ENCODE measurements around the gene ADCY4.

ADCY4 gene

DNA sequence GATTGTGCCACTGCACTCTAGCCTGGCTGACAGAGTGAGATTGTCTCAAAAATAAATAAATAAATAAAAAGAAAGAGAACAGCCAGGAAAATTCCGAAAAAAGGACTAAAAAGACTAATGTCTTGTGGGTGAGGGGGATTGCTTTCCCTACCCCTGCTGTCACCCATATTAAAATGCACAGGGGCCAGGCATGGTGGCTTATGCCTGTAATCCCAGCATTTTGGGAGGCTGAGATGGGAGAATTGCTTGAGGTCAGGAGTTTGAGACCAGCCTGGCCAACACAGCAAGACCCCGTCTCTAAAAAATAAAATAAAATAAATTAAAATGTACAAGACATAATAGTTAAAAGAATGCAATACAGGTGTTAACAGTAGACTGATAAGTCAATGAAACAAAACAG lies 41.3 kb downstream of the ADCY4 start:
- no peak for DNase-seq

DNA sequence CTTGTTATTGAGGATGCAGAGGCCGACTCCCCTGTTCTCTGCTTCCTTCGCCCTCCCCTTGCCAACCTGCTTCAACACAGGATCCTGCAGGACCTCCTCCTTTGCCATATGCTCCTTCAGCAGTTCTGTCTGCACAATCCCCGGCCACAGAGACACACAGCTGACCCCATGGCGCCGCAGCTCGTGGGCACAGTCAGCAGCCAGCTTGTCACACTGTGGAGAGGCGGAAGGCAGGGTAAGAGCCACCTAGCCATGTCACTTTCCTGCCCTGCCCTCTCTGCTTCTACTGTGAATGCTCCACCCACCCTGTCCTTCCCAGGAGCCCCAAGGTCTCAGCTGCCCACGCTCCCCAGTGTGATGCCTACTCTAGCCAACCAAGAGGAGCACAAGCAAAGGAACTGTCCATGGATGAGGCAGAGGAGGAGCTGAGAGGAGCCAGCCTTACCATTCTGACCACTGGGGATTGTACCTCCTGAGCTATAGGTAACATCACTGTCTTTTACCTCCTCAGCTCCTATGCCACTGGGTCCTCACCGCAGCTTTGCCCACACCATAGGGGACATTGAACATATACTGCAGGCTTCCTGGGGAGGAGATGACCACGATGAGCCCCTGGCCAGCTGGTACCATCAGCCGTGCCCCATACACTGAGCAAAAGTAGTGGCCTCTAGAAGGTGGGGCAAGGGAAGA lies 42.6 kb downstream of the ADCY4 start:
- DNase-seq, result no peak

DNA sequence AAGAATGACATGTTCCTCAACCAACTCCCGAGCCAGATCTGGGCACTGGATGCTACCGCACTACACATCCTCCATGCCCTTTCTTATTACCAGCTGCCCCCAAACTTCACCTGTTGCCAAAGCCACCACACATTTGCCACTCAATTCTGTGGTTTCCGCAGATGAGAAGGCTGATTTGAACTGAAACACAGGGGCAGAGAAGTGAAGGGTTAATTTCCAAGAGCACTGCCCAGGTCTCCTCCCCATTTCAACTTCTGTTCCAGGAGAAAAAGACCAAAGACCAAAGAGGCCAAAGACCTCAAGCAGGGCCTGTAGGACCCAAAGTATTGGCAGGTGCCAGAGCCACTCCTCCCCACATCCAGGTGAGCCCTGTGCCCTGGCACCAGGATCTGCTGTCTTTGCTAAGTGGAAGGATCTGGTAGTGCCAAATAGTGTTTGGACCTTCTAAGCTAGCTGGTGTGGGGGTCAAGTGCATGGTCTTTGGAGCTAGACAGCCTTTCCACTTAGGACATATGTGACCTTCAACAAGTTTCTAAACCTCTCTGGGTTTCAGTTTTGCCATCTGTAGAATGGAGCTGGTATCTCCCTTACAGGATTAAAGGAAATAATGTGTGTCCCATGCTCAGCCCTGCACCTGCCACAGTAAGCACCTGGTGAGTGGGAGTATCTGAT lies 43.3 kb downstream of the ADCY4 start:
- DNase-seq, result no peak

DNA sequence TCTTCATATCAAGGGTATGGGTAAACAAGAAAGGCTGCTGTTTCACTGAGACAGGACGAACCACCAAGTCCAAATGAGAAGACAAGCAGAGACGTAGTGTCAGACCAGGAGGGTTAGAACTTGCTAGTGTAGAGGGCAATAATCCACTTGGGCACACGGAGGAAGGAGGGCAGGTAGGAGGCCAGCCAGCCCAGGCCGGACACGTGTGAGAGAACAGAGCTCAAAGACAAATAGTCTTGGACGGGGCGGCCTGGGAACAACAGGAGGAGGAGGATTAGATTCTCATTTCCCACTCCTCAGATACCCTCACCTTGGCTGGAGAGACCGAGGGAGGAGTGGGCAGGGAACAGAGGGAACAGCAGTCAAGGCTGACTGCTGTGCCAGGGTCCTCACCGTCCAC lies 44.1 kb downstream of the ADCY4 start:
- no peak for DNase-seq

DNA sequence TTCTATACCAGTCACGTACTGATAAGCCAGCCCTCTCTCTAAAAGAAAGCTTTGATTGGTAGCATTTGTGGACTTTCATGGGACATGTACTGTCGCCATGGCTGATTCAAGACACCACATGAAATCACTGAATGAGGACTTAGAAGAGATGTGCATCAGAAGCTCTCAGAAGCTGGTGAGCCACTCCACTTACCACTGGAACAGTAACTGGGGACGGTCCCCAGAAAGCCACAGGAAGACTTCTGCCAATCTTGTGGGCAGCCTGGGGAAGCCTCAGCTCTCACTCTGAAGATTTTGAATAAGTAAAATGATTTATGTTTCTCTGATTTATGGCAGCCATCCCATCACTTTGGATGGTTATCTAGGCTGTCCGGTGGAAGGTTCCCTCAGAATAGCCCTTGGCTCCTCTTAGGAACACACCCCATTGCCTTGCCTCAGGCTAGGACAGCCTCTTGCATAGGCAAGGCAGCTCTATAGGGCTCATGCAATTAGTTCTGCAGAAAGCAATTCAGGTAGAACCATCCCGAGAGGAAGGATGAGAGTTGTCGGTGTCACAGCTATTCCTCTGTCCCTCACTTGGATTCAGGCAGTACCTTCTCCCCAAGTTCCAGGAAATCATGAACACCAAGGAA lies 45.1 kb downstream of the ADCY4 start:
- DNase-seq, result no peak

DNA sequence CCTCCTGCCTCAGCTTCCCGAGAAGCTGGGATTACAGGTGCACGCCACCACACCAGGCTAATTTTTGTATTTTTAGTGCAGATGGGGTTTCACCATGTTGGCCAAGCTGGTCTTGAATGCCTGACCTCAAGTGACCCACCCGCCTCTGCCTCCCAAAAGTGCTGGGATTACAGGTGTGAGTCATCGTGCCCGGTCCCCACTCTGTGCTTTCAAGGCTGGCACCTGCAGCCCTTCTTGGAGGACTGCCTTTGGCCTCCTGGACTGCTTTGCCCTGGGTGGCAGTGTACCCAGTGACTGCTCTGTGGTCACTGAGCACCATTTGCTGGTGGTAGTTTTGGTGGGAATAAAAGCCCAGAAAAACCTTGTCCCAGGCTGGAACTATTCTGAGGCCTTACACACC lies 47.9 kb downstream of the ADCY4 start:
- DNase-seq, result no peak

DNA sequence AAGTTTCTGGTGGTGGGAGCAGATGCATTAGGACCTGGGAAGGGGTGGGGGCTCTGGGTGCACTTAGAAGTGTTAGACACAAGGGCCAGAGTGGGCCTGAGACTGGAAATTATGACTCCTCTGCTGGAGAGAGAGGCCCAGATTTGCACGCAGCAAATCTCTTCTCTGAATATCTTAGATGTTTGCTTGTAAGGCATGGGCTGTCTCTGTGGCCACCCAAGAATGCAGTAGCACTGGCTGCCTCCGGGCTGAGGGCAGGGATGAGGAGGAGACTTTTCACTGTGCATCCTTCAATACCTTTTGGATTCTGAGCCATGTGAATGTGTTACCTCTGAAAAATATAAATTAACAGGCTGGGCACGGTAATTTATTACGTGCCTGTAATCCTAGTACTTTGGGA lies 49.5 kb downstream of the ADCY4 start:
- DNase-seq, result no peak

DNA sequence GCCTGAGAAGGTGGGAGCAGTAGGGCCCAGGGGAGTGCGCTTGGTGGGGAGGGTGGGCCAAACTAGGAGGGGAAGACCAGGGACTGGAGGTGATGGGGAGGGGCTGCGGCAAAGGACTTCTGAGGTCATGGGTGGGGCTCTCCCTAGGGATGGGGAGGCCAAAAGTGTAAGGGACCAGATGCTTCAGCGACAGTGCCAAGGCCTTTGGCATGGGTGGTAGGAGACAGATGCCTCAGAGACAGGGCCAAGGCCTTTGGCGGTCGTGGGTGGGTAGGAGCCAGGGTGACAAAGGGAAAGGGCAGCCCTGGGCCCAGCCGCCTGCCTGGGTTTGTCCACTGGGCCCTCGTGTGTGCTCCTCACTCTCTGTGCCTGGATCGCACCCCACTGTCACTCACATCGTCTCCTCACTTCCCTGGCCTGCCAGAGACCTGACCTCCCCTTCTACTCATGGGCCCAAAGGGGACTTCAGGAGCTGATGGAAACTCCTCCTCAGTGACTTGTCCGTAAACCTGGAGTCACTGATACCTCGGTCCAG lies 50.3 kb downstream of the ADCY4 start:
- DNase-seq, result no peak

DNA sequence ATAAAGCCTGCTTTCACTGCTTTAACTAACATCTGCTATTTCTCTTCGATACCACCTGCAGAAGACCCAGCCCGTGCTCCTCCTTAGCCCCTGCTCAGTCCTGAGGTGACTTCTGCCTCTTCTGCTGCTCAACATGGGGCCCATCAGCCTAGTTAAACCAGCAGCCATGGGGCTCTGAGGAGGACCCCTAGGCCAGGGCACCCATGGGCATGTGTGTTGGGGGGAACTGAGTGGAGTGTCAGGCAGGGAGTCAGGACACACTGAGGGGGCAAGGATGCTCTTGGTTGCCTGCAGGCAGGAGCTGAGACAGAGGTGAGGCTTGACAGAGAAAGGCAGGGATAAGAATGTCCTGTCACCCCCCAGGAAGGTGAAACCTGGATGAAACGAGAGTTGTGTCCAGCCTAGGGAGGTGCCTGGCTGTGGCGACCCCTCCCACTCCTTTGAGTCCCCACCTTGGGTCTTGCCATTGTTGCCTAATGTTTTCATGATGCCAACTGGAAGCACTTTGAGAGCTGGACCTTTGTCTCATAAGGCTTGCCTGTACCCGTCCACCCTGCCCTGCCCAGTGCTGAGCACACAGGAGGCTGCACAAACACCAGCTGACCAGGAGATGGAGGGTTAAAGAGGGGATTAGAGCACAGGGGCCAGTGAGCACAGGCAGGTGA lies 50.9 kb downstream of the ADCY4 start:
- DNase-seq, result no peak

DNA sequence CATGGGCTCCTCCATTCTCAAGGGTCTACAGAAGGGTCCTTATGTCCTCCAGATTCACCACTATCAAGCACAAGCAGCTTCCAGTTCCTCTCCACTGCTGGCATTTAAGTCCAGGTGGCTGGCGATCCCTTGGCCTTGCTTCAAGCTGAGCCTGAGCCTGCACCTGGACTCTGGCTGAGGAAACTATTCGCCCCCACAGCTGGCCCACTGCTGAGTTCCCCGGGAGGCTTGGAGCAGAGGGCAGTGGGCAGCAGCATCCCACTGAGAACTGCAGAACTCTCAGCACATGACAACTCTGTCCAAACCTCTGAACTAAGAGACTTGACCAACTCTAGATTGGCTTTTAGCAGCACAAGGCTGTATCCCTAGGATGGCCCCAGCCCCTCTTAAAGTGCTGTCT lies 52.1 kb downstream of the ADCY4 start:
- no peak for DNase-seq

DNA sequence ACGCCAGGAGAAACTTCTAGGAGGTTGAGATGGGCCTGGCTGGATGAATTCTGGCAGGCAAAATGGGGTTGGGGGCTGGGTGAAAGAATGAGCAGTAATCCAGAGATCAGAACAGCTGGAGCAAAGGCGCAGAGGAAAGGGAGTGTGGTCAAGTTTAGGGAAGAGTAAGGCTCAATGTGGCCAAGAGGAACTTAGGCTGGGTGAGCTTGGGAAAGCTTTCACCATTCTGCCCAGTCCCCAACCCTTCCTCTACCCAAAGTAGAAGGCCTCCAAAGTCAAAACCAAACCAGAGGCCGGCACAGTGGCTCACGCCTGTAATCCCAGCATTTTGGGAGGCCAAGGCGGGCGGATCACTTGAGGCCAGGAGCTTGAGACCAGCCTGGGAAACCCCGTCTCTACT lies 53.2 kb downstream of the ADCY4 start:
- DNase-seq, result no peak

DNA sequence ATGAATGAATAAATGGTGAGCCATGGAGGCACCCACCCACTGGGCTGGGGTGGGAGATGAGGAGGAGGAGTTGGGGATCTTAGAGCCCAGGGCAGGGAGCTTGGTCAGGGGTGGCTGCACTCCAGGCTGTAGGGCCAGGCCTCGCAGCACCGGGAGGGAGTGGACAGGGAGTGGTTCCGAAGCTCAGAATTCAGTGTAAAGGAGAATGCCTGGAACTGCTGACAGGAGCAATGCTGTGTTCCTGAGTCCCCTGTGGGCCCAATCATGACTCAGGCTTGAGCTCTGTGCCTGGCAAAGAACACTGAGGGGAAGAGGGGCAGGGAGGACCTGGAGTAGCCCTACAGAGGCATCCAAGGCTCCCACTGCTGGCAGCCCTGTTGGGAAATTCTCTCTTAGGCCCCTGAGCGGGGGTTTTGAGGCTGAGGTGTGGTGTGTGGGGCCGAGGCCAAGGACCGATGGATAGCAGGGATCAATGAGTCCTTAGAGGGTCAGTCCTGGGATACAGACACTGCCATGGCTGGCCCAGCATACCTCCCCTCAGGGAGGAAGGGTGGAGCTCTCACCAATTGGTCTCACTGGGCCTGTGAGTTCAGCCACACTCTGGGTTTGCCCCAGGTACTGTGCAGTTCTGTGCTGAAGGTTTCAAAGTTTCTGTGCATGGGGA lies 53.9 kb downstream of the ADCY4 start:
- DNase-seq, result no peak

DNA sequence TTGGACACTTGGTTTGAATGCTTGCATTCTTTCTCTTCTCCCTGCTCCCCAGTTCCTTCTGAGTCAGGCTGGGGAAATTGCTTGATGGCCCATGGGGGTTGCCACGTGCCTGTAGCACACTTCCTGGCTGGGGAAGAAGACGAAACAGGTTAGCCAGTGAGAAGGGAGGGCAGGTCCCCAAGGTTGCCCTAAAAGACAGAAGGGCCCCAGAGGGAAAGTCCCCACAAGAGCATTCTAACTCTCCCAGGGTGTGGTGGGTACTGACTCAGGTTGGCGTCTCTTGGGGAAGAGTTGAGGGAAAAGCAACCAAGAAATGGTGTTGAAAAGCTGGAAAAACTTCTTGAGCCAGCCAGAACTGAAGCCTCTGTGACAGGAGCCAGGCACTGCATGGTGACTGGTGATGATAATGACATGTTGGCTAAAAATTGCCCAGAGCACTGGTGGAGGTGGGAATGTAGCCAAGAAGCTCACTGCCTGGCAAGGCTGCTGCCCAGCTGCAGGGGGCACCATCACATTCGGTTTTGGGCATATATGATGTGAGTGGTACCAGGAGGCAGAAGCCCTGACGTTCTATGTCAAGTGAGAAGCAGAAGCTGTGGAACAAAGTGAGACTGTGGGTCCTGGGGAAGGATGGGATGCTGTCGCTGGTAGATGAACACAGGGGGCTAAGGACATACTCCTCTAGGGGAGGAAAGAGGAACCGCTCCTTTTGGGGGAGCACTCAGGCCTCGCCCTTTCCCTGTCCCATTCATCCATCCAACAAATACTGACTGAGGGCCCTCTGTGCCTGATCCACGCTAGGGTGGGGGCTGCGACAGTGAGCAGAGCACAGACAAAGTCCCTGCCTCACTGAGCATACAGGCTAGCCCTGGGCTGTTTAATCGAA lies 55.3 kb downstream of the ADCY4 start:
- DNase-seq, result no peak

DNA sequence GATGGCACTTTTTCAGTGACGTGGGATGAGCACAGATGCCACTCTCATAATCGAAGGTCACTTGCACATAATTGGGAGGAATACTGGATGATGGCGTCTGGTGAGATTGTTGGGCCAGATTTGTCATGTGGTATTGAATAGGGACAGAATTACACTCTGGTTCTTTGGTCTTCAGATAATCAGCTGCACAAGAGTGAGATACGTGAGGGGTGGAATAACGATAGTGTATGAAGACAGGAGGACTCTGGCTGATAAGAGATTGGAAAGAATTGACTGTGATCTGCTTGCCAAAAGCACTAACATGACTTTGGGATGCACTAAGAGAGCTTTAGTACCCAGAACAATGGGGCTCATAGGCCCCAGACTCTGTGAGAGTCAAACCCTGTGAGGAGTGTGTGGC lies 56.4 kb downstream of the ADCY4 start:
- DNase-seq, result no peak

DNA sequence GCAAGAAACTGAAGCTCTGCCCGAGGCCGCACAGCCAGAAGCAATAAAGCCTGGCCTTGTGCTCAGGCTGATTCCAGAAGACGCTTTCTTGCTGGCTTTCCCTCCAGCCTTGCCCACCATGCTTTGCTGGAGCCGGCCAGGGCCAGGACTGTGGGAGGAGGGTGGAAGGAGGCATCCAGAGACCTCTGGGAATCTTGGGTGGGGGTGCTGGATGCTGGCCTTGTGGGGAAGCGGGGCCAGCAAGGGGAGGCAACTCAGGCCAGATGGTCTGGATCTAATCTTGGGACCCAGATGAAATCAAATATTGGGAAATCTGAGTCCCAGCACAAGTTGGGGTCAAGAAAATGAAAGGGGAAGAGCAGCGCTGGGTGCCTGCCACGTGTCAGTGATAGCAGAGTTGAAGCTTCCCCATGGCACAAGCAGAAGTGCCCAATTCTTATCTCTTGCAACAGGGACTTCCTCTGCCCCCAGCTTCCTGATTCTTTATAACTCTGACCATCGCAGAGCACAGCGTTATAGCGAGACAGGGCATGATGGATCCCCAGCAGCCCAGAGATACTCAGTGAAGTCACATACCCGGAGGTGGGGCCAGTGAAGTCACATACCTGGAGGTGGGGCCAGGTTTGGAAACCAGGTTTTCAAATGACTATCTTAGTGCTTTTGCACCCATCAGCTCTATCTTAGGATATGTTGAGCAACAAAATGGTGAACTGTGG lies 57.1 kb downstream of the ADCY4 start:
- no peak for DNase-seq

DNA sequence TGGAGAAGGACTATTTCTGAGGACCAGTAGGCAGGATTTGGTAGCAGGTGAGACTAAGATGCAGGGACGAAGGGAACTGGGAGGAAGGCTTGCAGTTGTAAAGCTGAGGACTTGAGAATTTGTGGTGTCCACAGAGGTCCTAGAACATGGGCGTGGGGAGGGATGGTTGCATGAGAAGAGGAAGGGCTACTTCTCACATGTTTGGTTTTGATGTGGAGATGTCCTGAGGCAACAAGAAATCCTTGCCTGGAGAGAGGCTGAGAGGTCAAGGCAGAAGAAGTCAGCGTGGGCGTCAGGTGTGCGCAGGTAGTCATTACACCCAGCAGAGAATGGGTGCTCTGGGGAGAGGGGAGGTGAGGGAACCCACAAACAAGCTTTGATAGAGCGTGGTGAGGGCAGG lies 57.8 kb downstream of the ADCY4 start:
- DNase-seq, result no peak

DNA sequence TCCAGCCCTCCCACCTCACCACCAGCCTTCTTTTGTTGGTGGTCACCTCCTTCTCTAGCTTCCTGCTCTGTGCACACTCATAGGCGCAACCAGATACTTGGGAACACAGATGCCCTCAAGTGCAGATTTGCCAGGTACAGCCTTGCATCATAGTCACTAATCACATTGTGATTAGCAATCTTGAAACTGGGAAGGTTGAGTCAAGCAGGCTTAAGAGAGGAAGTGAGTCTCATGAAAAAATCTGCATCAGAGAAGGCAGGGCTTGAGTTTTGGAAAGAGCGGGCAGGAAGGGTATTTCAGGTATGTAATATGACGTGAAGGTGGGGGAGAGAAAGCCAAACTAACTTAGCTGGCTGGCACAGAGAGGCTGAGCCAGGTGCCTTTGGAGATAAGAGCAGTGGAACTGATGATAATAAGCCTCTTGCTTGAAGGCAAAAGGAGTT lies 60.7 kb downstream of the ADCY4 start:
- DNase-seq, result no peak

DNA sequence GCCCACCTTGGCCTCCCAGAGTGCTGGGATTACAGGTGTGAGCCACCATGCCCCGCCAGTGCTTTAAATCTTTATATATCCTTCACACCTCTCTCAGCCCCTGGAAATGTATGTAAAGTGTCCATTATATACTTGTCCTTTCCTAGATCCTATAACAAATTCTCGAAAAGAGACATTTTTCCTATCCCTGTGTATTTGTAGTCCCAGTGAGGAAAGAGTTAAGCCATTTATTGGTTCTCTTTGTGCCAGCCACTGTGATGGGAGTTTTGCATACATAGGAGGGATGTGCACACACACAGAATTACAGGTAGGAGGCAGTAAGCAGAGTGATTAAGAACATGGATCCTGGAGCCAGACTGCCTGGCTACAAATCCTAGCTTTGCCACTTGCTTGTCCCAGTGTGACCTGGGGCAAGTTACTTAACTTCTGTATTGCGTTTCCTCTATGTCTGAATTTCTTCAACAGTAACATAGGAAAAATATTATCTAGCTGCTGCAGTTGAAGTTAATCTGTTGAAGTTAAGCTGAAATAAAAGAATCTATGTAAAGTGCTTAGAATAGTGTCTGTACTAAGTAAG lies 61.4 kb downstream of the ADCY4 start:
- no peak for DNase-seq

DNA sequence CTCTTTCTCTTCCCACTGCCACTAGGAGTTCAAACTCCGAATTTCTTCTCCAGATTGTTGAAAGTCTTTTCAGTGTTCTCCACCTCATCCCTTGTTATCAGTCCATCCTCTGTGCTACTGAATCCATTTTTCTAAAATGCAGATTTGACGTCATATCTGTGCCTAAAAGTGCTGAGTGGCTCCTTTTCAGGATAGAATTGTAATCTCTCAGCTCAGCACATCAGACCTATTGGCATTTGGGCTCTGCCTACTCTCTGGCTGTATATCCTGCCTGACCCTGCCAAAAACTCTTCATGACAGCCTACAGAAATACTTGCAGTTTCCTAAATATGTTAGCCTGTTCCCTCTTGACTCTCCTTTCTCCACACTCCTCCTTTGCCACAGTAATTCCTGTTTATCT lies 62.4 kb downstream of the ADCY4 start:
- no peak for DNase-seq

DNA sequence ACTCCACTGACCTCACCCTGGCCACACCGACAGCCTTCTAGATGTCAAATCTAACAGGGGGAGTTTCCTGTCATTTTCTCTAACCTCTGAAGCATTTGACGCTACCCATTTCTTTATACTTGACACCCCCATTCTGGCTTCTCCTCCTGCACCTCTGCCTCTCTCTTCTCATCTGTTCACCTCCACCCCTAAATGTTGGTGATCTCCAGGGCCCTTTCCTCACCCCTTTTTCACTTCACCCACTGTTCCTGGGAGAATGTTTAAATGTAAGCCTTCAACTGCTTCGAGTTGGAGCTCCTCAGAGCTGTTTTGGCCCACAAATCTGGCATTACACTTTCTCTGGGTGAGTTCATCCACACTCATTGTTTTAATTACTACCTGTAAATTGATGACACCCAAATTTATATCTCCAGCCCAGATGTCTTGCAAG lies 63.0 kb downstream of the ADCY4 start:
- DNase-seq, result no peak
